ENCODE measurements around the gene EBI3. TPM values are rescaled to one million over a fixed set of nuclear protein-coding genes. Genes with fewer than 3 reads are reported as not detected.

The EBI3 gene
- total and polyA plus RNA-seq, 2 of the 13 experiments (the other 11 are each of a cell fraction or from before 2014, with no cell fraction given), result 3.4 TPM; not detected in 1

- TF ChIP-seq KMT2A (CRISPR knock-in tag; IDR thresholded peaks at IDR 0.05) (peak; percentile 81; the same call in 1 of the 2 replicates), RFX5 (IDR thresholded peaks at IDR 0.05; ENCODE audit: low read depth, low read length) (no peak), ZNF30 (CRISPR knock-in tag; IDR thresholded peaks at IDR 0.05) (no peak), ZNF839 (CRISPR knock-in tag; IDR thresholded peaks at IDR 0.05; ENCODE audit: borderline replicate concordance) (no peak), FOXM1 (CRISPR knock-in tag; IDR thresholded peaks at IDR 0.05) (no peak), ZNF274 (CRISPR knock-in tag; IDR thresholded peaks at IDR 0.05) (no peak), ONECUT2 (CRISPR knock-in tag; IDR thresholded peaks at IDR 0.05) (peak; percentile 66), IRX3 (CRISPR knock-in tag; IDR thresholded peaks at IDR 0.05; ENCODE audit: borderline replicate concordance, low read depth) (no peak), EP300 (IDR thresholded peaks at IDR 0.05; ENCODE audit: low read depth in 2 of 2, low read length in 2 of 2) (peak in 1 of 2 experiments; percentile 36; a peak in 1 of 4 replicates), EP300 (CRISPR knock-in tag; IDR thresholded peaks at IDR 0.05; ENCODE audit: borderline replicate concordance) (no peak), IRF9 (CRISPR knock-in tag; IDR thresholded peaks at IDR 0.05; ENCODE audit: borderline replicate concordance) (peak; percentile 24; the same call in 1 of the 2 replicates), HMGXB4 (CRISPR knock-in tag; IDR thresholded peaks at IDR 0.05; ENCODE audit: borderline replicate concordance in 1 of 2, low read depth in 1 of 2) (peak; percentile 44 to 89; a peak in 2 of 4 replicates), ZFP90 (CRISPR knock-in tag; IDR thresholded peaks at IDR 0.05; ENCODE audit: borderline replicate concordance) (no peak), GABPA (IDR thresholded peaks at IDR 0.05; ENCODE audit: low read depth, low read length) (peak; percentile 85), GABPA (CRISPR knock-in tag; IDR thresholded peaks at IDR 0.05; ENCODE audit: low read depth) (peak; percentile 99), ZUFSP (CRISPR knock-in tag; IDR thresholded peaks at IDR 0.05; ENCODE audit: borderline replicate concordance) (no peak), NR2C2 (CRISPR knock-in tag; IDR thresholded peaks at IDR 0.05; ENCODE audit: borderline replicate concordance) (no peak; the same call in 1 of the 2 replicates), SAP130 (CRISPR knock-in tag; IDR thresholded peaks at IDR 0.05; ENCODE audit: low read depth) (peak; percentile 91), NAIF1 (CRISPR knock-in tag; IDR thresholded peaks at IDR 0.05; ENCODE audit: borderline replicate concordance) (peak; percentile 67; the same call in 1 of the 2 replicates), MAFG (CRISPR knock-in tag; IDR thresholded peaks at IDR 0.05) (no peak), PATZ1 (CRISPR knock-in tag; IDR thresholded peaks at IDR 0.05) (peak; percentile 75), PHF8 (CRISPR knock-in tag; IDR thresholded peaks at IDR 0.05) (peak; percentile 80)
These were observed 17.7 kb downstream of the EBI3 start, which contains the start of gene YJU2 (continued) for GRCh38 chr19:4246767-4247593.
